Loucy (cell line): Measurements from ENCODE around the gene HLA-B.

ENCODE experiments used
- CTCF ChIP-seq: fragments of 200-600 bp; sonication (generic); conservative IDR thresholded peaks from 2 replicates; pipeline ENCODE4 v1.5.1; 2014; ENCODE audit warnings: mild to moderate bottlenecking, antibody characterized with exemption, low read length
- EZH2phosphoT487 ChIP-seq: fragments of 200-600 bp; IDR thresholded peaks from 2 replicates; pipeline ENCODE4 v1.6.1; 2018; ENCODE audit warnings: antibody characterized with exemption, mild to moderate bottlenecking, moderate library complexity, borderline replicate concordance

GRCh38 chr6:31339210-31339609, 17.8 kb downstream of the HLA-B start:
- TF ChIP-seq CTCF, result no peak
- TF ChIP-seq EZH2phosphoT487, result no peak
